GM19395 (cell line): ENCODE results near the gene PLA2G3.
"Not testable (repeated sequence)": the region's sequence is repeated elsewhere in the genome, so short reads cannot be mapped to it uniquely, and the experiment has no call there.

Experiments used
- ATAC-seq: cut with Tn5 transposase; IDR thresholded peaks from one replicate; pipeline ENCODE4 v1.9.1; 2021; ENCODE audit warnings: mild to moderate bottlenecking, moderate library complexity; ENCODE audit not compliant: unreplicated experiment

PLA2G3 gene

GRCh38 chr22:31124290-31124689, 16.0 kb downstream of the PLA2G3 start:
- ATAC-seq, result no peak

GRCh38 chr22:31123292-31123602, 17.1 kb downstream of the PLA2G3 start:
- ATAC-seq, result no peak

DNA sequence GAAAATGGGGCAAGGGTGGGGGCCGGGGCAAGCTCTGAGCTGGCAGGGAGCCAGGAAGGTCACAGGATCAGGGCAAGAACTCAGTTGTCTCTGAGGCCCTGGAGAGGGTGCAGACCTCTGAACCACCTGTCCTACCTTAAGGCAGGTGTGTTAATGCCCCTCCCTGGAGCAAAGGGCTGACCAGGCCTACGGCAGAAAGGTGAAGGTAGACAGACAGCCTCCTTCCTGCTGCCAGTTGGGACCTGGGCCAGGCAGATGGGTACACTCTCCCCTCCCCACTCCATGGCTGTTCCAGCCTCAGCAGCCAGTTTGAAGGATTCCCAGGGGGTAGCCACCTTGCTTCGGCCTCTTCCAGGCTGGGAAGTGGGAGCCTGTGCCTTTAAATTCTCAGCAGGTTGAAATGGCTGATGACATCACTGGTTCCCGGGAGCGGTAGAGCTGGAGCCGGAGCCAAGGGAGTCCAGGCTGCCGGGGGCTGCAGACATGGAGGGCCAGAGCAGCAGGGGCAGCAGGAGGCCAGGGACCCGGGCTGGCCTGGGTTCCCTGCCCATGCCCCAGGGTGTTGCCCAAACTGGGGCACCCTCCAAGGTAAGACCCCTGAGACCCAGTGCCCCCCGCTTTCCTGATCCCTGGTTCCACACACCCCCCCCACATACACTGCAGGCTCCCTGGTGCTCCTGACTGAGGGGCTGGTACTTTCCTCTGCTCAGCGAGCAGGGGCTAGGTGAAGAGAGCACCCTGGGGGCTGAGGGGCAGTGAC, 17.6 kb downstream of the PLA2G3 start, which contains the start of gene INPP5J:
Gene INPP5J, plus strand, starts transcription at position 435 of the 760 bp plus-strand sequence. Its CDS starts 49 bp downstream, at position 484.
- no peak for ATAC-seq

DNA sequence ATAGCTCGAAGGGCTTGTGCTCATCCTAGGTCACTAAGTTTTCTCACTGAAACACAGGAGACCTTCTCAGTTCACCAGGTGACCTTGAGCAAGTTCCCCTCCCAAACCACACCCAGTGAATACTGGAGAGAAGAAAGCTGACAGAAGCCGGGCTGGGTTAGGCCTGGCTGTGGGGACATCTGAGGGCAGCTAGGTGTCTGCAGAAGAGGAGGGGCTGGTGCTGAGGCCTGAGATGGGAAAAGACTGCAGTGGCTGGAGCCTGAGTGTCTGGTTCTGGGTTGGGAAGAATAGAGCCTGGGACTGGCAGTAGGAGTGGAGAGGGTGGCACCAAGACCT, 18.1 kb downstream of the PLA2G3 start:
- ATAC-seq, result no peak

DNA sequence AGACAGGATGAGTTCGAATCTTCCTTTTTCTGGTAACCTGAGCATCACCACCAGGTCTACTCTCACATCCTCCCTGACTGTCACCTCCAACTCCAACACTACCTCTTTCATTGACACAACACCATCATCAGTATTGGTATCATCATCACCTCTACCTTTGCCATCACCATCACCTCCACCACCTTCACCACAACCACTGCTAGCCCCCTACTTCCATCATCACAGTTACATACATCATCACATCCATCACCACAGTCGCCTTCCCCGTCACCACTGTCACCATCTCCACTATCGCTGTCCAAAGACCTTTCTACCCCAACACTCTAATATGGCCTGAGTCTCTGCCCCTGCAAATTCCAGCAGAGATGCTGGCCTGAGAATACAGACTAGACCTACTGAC, 18.9 kb downstream of the PLA2G3 start:
- no peak for ATAC-seq

- ATAC-seq, result no peak
Measured at GRCh38 chr22:31120642-31121041, 19.7 kb downstream of the PLA2G3 start.

DNA sequence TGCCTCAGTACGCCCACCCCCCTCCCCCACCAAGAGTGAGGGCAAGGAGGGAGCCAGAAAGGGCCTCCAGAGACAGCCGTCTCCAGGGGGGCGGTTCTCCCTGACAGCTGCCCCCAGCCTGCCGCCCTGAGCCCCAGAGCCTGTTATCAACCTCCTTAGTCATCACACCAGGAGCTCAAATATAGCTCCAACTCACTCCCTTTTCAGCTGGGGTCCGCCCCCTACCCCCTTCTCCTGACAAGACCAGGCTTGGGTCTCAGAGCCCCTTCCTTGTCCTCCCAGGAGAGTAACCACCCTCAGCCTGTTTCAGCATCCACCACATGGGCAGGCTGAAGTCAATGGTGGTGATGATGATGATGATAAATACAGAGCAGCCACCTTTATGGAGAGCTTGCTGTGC, 20.1 kb downstream of the PLA2G3 start:
- ATAC-seq, result no peak

- ATAC-seq, result no peak
Measured at GRCh38 chr22:31119026-31119717, 21.1 kb downstream of the PLA2G3 start.

- no peak for ATAC-seq
Measured at GRCh38 chr22:31118046-31118820, 22.1 kb downstream of the PLA2G3 start.

DNA sequence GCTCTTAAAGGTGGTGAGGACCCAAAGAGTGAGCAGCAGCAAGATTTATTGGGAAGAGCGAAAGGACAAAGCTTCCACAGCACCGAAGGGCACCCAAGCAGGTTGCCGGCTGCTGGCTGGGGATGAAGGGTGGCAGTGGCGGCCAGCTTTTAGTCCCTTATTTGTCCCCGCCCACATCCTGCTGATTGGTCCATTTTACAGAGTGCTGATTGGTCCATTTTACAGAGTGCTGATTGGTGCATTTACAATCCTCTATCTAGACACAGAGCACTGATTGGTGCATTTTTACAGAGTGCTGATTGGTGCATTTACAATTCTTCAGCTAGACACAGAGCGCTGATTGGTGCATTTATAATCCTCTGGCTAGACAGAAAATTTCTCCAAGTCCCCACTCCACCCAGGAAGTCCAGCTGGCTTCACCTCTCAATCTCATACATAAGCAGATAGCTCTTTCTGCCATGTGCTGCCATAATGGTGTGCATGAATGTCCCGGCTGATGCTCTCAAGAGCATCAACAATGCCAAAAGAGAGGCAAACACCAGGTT, 27.7 kb downstream of the PLA2G3 start:
- ATAC-seq, result not testable (repeated sequence)

DNA sequence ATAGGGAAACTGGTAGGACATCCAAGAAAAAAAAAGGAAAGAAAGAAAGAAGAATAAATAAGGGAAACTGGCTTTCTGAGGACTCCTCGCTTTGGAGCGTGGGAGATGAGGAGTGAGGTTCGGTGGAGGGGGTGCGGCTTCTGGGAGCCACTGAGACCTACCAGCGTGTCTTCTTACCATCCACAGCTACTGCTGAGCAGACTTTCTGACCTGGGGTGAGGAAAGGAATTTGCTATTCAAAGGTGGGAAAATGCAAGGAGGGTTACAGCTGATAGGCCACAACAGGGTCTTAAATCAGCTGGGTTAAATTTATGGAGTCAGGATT, 32.5 kb downstream of the PLA2G3 start:
- peak; percentile 31 for ATAC-seq

GRCh38 chr22:31107178-31107893, 33.0 kb downstream of the PLA2G3 start, which contains the start of gene SELENOM:
TSS of gene SELENOM (minus strand) at chr22:31107568. CDS start at chr22:31107505, 63 bp downstream.
- ATAC-seq, result peak; percentile 80

DNA sequence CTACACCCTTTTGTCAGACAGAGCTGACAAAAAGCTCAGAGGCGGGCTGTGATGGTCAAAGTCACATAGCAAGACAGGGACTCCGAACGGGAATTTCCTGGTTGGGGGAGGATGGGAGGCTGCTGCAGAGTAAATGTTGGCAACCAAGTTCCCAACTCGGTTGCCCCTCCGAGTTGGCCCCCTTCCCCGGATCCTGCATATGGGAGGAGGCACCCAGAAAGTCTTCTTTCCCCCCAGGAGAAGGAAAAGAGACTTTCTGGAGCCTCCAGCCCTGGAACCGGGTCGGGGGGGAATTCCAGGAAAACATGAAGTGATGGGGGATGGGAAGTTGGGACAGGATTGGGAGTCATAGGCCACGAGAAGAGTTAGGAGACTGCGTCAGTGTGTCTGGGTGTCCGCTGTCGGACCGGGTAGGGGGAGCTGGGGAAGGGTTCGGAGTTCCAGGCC, 33.6 kb downstream of the PLA2G3 start:
- no peak for ATAC-seq

DNA sequence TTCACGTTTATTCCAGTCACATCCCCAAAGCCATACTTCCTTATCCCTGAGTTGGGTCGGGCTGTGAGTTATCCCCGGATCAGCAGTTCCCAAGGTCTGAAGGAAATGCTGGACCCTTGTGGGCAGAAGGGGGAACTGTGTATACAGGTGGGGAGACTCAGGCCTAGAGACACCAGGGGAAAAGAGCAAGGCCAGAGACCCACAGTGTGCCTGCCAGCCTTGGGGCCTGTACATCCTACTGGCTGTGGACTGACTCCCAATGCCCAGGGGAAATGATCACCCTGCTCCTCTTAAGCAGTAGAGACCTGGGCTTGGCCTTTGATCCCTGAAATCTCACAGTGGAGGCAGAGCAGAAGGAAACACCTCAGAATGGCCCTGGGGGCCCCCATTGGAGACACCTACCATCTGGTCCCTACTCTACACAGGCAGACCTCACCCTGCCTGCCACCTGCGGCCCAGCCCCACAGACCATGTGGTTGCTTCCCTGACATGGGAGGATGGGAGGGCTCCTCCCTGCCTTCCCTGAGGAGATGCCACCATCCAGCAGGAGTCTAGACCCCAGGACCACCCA, 34.2 kb downstream of the PLA2G3 start:
- ATAC-seq, result no peak

DNA sequence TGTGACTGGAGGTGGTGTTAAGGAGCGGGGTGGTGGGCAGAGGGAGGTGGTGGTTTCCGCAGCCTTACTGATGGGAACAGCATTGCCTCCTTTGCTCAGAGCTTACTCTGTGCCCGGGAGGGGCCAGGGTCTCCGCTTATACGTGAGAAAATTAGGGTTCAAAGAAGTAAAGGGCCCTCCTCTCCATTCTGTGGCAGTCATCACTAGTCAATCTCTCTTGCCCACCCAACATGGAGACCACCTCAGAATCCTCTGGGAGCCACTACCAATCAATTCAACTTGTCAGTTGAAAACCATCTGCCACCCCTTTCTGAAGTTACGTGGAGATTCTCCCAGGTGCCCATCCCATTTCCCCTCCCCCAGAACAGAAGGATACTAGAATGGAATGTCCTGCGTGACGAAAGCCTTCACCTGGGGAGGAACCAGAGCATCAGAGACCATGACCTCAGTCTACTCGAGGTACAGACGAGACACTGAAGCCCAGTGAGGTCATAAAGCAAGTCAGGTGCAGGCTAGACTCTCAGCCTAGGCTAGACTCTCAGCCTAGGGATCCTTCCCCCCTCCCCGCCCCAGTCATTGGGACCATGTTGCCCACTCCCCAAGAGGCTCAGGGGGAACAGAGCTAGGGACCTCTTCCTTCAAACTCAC, 34.9 kb downstream of the PLA2G3 start:
- no peak for ATAC-seq

GRCh38 chr22:31104869-31105268, 35.4 kb downstream of the PLA2G3 start:
- no peak for ATAC-seq

GRCh38 chr22:31103899-31104694, 36.2 kb downstream of the PLA2G3 start:
- no peak for ATAC-seq

- no peak for ATAC-seq
Measured at GRCh38 chr22:31103111-31103510, 37.2 kb downstream of the PLA2G3 start.

DNA sequence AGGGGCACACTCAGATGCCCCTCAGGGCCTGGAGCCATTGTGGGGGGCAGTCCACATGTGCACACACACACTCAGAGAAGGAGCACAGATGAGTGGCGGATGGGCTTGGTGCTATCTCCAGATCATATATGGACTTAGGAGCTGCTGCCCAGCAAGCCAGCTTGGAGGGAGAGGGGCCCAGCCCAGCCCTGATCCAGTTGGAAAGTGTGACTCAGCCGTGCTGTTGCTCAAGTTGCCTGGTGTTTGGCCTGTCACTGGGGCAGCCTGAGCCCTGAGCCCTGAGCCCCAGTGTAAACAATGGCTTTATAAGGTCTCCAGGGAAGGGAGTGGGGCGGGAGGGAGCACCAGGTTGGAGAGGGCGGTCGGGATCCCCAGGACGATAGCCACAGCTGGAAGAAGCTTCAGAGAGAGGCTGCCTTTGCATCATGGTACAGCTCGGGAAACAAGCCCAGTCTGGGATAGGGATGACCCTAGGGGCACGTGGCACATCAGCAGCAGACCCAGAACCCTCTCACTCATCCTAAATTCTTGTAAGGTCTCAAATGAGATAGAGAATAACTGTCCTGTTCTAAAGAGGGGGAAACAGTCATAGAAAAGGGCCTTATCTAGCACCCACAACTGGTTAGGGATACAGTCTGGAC, 37.7 kb downstream of the PLA2G3 start:
- no peak for ATAC-seq
